HG02840 (cell line): ENCODE data around the gene ATP8B4.
"Not testable (repeated sequence)": the region's sequence is repeated elsewhere in the genome, so short reads cannot be mapped to it uniquely, and the experiment has no call there.

ENCODE experiments used
- ATAC-seq: cut with Tn5 transposase; IDR thresholded peaks from one replicate; pipeline ENCODE4 v1.9.1; 2021; ENCODE audit warnings: mild to moderate bottlenecking, moderate library complexity, moderate number of reproducible peaks; ENCODE audit not compliant: unreplicated experiment, low FRiP score

Gene ATP8B4

GRCh38 chr15:50140098-50140497, 21.1 kb upstream of the ATP8B4 start:
- ATAC-seq, result no peak

DNA sequence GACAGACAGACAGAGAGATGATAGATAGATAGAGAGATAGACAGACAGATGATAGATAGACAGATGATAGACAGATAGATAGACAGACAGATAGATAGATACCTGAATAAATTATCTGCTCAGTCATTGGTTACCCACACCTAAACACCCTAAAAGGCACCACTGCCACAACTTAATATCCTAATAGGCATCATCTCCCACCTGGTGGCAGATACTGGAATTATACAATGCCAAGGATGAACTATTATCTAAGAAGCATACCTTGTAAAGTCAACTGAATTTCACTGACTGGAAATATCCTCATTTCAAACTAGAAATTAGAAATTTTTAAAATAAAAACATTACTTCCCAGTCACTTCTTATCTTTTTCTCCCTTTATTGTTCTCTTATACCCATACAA, 19.4 kb upstream of the ATP8B4 start:
- ATAC-seq, result no peak

GRCh38 chr15:50137893-50138292, 18.9 kb upstream of the ATP8B4 start:
- ATAC-seq, result no peak

GRCh38 chr15:50137330-50137761, 18.3 kb upstream of the ATP8B4 start:
- ATAC-seq, result no peak

DNA sequence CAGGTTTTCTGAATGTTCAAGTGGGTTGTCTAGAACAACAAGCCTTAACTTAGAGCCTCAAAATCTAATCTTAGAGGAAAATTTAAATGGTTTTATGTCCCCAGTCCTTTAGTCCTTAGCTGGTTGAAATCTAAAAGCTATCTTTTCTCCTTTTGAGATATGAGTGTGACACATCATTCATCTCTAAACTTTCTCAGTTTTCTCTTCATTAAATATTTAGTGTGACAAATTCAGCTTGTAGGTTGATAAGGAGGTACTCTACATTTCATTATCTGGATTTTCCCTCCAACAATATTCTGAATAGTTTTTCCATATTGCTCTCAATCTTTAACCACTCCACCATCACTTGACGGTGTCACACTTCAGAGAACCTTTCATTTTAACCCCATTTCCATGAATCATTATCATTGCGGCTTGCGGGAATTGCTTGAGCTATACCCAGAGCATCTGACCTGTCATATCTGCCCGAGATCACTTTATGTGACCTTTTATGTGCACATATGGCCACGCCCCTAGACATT, 16.1 kb upstream of the ATP8B4 start:
- peak; percentile 75 for ATAC-seq

- peak; percentile 60 for ATAC-seq
These were observed 15.5 kb upstream of the ATP8B4 start for GRCh38 chr15:50134524-50135024.

GRCh38 chr15:50132251-50132984, 13.4 kb upstream of the ATP8B4 start:
- ATAC-seq, result not testable (repeated sequence)

DNA sequence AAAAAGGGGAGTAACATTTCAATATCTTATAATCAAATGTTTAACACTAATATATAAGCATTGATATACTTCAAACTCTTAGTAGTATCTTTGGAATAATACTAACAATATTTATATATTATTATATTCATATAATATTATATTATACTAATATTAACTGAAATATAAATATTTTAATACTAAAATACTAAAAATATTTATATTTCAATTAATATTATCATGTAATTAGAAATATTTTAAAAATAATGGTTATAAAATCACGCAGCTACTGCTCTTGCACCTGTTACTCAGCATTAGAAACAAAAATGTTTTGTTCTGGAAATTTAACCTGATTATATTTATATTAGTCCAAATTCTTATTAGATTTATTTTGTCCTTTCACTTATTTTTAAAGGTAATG, 12.6 kb upstream of the ATP8B4 start:
- no peak for ATAC-seq

GRCh38 chr15:50128266-50128665, 9.2 kb upstream of the ATP8B4 start:
- ATAC-seq, result no peak

GRCh38 chr15:50127255-50127777, 8.3 kb upstream of the ATP8B4 start:
- no peak for ATAC-seq

DNA sequence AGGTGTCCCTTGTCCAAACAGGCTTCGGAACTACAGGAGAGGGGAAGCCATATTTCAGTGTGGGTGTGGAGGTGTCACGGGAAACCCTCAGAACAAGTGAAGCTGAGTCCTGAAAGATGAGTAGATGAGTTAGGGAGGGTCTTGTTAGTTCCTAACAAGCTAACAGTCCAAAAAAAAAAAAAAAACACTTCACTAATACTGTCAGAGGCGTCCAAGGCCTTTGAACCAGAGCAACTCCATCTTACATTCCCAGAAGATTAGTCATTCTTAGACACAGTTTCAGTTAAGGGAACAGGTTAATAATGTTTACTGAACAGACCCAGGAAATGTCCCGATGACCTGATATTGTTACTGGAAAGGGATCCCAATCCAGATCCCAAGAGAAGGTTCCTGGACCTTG, 7.0 kb upstream of the ATP8B4 start:
- no peak for ATAC-seq

- ATAC-seq, result no peak
These were observed 5.6 kb upstream of the ATP8B4 start for GRCh38 chr15:50124631-50125030.

DNA sequence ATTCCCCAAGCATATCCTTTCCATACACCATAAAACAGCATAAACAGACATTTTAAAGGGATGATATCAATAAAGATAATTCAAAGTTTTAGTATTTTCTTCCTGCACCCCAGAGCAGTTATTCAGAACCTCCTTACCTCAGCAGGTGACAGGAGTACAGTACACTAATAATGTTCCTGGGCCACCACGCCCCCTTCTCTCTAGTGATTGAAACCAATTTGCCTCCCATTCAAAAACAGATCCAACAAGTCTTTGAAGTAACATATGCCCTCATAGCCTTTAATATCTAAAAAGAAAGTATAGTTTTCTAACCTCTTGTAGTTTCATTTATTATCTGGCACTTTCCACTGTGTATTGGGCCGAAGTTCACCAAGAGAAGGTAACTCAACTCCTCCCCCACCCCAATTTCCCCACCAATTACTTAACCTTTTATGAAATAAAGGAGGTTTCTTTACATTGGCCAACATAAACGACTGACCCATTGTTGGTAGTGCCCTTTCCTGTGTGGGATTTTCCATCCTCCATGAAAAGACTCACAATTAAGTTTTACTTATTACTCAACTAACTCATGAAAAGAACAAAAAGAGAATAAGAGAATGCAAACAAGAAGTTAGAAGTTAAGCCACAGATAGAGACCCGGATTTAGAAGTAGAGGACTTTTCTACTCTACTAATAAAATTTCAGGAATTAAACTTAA, 5.0 kb upstream of the ATP8B4 start:
- ATAC-seq, result no peak

DNA sequence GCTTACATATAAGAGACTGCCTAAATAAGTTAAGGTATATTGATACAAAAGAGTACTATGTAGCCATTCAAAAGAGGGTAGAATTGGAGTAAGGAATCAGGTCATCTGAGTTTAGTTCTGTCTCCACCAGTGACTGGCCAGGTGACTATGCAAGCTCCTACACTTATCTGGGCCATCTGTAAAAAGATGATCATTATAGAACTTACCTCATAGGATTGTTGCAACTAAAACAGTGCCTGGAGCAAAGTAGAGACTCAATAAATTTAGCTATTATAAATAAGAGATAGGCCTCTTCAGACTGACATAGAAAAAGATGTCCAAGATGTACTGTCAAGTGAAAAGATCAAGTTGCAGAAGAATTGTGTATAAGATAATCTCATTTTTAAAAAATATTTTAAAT, 1.7 kb upstream of the ATP8B4 start:
- no peak for ATAC-seq

DNA sequence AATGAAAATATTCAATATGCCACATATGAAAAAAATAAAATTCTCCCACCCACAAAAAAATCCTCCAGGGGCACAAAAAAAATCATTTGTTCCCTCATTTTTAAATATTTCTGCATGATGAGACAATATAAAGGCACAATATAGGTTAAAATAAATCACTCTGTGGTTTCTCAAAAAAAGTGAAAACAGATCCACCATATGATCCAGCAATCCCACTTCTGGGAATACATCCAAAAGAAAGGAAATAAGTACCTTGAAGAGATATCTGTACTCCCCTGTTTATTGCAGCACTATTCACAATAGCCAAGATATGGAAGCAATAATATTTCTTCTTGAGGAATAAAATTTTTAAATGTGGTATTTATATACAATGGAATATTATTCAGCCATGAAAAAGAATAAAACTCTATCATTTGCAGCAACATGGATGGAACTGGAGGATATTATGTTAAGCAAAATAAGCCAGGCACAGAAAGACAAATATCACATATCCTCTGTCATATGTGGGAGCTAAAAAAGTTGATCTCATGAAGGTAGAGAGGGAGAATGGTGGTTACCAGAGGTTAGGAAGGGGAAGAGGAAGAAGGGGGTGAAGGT, 1.5 kb downstream of the ATP8B4 start:
- ATAC-seq, result no peak

GRCh38 chr15:50116477-50116876, 2.6 kb downstream of the ATP8B4 start:
- no peak for ATAC-seq

DNA sequence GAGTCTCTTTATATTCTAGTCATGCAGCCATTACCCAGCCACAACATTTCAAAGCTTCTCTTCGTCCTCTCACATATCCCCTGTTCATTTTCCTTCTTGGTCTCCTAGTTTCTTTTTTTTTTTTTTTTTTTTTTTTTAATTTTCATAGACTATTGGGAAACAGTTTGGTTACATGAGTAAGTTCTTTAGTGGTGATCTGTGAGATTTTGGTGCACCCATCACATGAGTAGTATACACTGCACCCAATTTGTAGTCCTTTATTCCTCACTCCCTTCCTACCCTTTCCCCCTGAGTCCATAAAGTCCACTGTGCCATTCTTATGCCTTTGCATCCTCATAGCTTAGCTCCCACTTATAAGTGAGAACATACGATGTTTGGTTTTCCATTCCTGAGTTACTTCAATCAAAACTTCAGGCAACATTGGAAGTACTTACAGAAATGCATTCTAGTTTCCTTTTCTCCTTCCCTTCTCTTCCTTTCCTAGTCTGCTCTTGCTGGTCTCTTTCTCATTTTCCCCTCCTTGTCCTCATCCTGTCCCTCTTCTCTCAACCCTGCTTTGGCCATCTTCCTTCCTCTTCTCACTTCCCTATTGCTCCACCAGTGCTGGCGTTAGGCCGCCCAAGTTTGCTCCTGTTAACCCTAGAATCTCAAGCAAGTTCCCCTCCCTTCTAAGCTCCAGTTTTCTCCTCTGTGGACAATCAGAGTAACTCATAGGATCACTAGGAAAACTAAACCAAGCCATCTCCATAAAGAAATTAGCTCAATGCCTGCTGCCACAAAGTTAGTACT, 4.8 kb downstream of the ATP8B4 start:
- ATAC-seq, result no peak

DNA sequence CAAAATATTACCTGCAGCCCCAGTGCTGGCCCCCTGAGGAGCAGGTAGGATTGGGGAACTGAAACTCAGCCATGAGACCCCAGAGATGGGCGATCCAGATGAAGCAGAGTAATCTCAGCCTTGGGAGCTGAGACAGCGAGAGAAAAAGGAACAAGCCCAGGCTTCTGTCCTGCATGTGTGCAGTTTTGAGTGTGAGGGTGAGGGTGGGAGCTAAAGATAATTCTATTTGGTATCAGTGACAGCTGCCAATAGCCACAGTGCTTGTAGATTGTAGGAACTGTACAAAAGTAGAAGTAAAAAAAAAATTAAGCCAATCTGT, 5.9 kb downstream of the ATP8B4 start:
- ATAC-seq, result no peak

- ATAC-seq, result no peak
These were observed 6.4 kb downstream of the ATP8B4 start for GRCh38 chr15:50112488-50113186.

DNA sequence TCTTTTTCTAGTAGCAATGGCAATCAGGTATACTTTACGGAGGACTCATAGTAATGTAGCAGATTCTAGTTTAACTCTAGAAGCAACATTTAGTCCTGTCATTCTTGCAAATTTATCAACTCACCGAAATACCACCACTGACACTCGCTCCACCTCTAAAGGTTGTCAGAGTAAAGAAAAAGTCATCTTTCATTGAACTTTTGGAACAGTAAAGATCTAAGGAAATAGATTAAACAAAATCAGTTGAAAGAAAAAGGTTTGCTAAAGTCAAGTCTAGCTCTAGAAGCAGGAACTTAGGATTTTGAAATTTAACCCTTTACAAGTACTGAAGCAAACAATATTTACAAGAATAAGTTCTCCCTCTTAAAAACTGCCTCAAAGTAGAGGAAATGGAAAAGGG, 8.7 kb downstream of the ATP8B4 start:
- ATAC-seq, result no peak
